ENCODE data around the gene PMPCA.

Gene PMPCA, protein sequence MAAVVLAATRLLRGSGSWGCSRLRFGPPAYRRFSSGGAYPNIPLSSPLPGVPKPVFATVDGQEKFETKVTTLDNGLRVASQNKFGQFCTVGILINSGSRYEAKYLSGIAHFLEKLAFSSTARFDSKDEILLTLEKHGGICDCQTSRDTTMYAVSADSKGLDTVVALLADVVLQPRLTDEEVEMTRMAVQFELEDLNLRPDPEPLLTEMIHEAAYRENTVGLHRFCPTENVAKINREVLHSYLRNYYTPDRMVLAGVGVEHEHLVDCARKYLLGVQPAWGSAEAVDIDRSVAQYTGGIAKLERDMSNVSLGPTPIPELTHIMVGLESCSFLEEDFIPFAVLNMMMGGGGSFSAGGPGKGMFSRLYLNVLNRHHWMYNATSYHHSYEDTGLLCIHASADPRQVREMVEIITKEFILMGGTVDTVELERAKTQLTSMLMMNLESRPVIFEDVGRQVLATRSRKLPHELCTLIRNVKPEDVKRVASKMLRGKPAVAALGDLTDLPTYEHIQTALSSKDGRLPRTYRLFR

DNA sequence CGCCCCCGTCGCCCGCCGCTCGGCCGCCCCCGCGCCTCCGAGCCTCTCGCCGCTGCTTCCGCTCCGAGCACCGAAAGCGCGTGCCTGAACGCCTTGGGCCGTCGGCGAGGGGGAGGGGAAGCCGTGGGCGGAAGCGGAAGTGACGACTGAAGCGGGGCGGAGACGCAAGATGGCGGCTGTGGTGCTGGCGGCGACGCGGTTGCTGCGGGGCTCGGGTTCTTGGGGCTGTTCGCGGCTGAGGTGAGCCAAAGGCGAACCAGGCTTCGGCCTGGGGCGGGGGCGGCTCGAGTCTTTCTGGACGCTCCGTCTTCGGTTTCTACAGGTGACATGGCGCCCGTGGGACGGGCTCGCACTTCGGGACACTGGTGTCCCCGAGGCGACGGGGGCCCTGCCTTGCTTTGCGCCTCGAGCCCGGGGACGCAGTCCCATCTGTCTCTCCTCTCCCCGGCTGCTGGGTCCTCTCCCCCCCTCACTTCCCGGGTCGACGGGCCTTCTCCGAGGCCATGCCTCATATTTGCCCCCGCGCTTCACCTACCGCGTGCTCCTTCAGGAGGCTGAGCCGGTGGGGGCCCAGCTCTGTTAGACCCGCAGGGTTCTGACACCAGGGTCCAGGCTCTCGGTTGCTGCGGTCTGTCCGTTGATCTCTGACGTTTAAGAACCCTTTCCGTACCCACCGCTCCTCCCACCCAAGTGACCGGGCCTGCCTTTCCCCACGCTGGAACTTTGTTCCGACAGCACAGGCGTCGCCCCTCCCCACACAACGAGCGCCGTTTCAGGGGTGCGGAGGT is at the start of gene PMPCA, which contains the start of gene ENTR1:
PMPCA (plus strand) TSS at position 159 of the 788 bp plus-strand sequence; CDS start at position 170, 11 bp downstream.
ENTR1 (minus strand) TSS at position 115 of the 788 bp plus-strand sequence. CDS start 217 bp downstream, outside the sequence.
- in situ Hi-C loops (cut with MboI; ENCODE audit: low sequenced_read_pairs) = no loop called here

DNA sequence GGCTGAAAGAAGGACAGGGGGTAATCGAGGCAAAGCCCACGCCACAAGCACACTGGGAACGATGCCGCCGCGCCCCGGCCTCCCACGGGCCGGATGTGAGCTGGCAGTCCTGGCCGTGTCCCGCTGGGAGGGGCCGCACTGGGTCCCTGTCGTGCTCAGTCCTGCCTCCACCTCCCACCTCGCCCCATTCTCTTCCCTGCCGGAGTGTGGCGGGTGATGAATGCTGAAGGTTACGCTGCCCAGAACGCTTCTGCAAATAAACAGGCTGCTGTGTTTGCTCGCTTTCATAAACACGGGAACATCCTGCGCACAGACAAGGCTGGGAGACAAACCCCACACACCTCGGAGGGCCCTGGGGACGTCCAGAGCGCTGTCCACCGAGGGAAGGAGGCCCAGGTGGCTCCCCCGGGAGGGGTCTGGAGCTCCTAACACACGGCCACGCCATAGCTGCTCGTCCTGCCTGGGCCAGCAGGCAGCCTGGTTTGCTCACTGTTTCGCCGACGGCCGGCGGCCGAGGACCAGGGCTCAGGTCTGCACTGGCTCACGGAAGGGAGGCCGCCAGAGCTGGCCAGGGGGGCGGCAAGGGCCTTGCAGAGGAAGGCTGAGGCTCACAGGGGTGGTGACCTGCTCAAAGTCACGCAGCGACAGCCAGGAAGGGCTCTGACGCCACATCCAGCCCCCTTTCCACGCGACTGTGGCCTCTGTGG is 49.3 kb upstream of the PMPCA start:
- in situ Hi-C loops (cut with MboI; ENCODE audit: low sequenced_read_pairs) = no loop called here

DNA sequence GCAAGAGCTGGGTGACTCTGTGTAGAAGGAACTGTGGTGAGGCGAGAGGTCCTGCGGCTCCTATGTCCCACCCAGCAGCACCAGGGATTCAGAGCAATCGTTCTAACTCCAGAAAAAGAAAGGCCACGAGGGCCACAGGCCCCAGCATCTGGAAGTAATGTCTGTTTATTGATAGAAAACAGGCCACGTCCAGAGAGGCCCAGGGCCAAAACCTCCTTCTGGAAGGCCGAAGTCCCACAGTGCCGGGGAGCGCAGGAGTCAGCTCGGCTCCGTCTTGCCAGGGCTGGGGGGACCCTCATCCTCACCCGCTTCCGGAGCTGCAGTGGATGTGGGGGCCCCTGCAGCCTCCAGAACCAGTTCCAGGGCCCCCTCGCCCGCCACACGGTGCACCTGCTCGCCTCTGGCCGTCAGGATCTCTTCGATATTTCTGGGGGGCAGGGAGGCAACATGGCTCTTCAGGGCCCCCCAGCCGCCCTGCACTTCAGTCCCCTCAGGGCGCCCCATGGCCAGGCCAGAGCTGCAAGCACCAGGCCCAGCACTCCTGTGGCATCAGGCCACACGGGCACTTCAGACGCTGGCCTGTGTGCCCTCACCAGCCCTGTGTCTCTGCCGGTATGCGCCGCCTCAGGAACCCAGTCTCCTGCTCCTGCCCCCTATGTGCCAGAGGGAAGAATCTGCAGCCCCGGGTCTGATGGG is 48.6 kb upstream of the PMPCA start:
- in situ Hi-C loops (cut with MboI; ENCODE audit: low sequenced_read_pairs) = no loop called here

DNA sequence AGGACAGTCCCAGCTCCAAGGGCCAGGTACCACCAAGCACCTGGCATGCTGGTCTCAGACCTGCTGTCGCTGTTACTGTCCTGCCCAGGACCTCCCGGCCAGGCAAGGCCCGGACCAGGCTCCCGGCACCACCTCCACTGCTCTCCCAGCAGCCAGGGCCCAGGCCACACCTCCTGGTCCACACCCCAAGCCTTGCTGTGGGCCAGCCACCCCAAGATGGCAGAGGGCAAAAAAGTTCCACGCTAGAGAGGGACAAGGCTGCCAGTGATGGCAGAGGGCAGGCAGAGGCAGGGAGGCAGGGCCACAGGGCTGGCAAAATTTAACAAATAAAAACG is 48.0 kb upstream of the PMPCA start:
- in situ Hi-C loops (cut with MboI; ENCODE audit: low sequenced_read_pairs) = no loop called here

DNA sequence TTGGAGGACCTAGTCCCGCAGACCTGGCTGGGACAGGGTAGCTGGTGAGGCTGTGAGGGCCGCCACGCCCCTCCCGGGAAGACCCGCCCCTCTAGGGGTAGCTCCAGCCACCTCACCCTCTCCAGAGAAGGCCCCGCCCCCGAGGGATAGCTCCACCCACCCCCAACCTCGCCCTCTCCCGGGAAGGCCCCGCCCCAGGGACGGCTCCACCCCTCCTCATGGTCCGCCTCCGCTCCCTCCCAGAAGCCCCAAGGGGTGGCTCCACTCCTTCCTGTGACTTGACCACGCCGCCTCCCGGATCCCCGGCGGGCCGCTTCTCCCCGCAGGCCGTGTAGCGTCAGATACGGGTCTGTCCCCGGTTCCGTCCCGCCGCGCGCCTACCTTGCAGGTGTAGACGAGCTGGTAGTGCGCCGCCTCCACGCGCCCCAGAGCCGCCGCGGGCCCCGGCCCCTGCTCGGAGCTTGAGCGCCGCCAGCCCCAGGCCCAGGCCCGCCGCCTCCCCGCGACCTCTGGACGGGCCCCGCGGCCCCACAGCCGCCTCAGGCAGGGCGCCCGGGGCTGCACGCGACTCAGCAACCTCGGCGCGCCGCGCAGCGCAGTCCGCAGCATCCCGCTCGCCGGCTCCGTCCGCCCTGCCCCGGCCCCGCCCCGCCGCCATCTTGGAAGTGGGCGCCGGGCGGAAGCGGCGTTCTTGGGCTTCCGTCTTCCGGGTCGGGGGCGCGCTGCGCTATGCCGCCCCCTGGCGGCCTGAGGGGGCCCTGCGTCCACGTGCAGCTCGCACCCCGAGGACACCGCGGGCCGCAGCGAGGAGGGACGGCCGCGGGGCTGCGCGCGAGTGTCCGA is 47.1 kb upstream of the PMPCA start, which contains the start of gene DNLZ:
DNLZ (minus strand) TSS at position 639 of the 843 bp plus-strand sequence; CDS start at position 609, 30 bp downstream.
- in situ Hi-C loops (cut with MboI; ENCODE audit: low sequenced_read_pairs) = no loop called here

DNA sequence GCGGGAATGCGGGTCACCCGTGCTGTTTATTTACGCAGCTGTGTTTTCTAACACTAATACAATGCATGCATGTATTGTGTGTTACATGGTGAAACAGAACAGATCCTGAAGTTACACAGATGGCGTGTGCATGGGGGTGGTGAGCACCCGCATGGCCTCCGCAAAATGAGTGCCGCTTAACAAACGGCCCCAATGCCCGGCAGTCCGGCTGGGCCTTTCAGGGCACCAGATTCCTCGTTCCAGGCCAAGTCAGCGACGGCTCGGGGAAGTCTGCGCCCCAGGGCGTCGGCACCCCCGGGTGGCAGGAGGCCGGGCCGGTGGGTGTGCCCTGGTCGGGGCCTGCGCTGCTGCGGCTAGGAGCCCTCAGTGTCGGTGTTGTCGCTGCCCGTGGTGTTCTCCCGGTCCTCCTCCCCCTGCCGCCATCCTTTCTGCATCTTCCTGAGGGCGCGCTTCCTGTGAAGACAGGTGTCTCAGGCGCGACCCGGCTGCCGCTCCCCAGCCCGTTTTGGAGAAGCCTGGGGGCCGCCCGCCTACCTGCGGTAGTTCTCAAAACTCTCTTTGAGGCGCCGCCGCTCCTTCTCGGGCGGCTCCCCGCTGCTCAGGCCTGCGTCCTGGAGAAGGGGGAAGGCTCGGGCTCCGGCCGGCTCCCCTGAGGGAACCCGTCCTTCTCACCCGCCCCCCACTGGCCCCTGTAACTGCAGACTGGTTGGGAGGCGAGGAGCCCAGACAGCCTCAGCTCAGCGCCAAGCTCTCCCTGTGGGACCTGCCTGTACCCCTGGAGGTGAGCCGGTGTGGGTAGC is 46.3 kb upstream of the PMPCA start:
- in situ Hi-C loops (cut with MboI; ENCODE audit: low sequenced_read_pairs) = no loop called here

DNA sequence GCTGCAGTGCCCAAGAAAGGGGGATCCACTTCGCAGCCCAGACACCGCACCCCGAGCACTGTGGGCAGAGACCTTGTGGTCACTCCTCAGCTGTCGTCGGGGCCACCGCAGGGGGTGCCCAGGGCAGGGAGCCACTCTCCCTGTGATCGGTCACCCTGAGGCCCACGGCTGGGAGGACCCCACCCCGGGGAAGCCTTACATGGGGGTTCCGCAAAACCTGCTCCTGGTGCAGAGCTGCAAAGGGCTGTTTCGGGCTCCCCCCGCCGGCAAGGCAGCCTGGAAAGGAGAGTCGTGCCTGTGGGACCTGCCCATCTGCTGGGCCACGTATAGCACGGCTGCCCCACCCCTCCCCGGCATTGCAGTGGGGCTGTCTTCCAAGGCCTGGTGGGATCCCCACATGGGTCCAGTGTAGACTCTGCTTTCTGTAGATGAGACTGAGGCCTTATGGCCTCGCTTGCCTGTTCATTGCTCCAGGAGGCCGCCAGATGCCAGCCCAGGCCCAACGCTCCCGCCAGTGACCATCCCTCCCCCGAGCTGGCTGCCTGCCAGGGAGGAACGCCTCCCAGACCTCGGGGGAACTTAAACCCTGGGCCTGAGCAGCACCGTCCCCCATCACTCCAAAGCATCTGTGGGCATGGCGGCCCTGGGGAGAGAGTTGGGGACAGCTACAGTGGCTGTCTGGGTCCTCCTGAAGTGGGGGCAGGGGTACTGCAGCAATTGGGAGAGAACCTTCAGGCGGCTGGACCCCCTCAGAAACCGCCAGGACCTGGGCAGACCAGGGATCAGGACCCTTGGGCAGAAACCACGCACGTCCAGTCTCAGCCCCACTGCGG is 45.3 kb upstream of the PMPCA start:
- in situ Hi-C loops (cut with MboI; ENCODE audit: low sequenced_read_pairs) = no loop called here

DNA sequence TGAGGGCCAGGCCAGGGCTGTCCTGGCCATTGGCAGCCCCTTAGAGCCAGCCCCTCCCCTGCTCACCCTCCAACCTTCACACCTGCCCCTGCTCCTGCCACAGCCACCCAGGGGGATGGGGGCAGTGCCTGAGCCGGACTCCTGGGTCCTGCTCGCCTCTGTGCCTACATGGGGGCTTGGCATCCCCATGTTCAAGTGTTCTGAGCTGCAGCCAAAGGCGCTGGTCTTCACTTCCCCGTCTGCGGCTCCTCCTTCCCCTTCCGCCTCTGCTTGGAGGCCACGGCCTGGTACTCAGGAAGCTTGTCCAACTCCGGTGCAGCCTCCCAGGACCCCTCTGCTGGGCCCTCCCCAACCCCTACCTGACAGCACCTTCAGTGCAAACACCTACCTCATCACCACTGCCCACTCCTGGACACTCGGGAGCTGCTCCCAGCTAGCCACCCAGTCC is 44.7 kb upstream of the PMPCA start:
- in situ Hi-C loops (cut with MboI; ENCODE audit: low sequenced_read_pairs) = no loop called here

DNA sequence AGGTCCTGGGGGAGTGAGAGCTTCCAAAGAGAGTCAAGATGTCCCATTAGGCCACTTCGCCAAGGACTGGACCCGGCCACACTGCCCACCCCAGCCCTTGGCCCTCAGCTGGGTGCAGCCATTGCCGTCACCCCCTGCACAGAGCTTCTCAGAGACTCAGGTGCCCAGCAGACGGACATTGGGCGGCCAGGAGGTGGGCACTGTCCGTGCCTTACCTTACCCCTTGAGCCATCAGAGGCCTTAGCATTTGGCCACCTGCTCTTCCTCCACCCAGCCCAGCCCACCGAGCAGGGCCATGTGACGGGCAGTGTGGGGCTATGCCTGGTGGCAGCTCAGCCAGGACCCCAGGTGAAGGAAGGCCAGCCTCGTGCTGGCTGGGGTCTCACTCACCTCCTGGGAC is 43.6 kb upstream of the PMPCA start:
- in situ Hi-C loops (cut with MboI; ENCODE audit: low sequenced_read_pairs) = no loop called here

DNA sequence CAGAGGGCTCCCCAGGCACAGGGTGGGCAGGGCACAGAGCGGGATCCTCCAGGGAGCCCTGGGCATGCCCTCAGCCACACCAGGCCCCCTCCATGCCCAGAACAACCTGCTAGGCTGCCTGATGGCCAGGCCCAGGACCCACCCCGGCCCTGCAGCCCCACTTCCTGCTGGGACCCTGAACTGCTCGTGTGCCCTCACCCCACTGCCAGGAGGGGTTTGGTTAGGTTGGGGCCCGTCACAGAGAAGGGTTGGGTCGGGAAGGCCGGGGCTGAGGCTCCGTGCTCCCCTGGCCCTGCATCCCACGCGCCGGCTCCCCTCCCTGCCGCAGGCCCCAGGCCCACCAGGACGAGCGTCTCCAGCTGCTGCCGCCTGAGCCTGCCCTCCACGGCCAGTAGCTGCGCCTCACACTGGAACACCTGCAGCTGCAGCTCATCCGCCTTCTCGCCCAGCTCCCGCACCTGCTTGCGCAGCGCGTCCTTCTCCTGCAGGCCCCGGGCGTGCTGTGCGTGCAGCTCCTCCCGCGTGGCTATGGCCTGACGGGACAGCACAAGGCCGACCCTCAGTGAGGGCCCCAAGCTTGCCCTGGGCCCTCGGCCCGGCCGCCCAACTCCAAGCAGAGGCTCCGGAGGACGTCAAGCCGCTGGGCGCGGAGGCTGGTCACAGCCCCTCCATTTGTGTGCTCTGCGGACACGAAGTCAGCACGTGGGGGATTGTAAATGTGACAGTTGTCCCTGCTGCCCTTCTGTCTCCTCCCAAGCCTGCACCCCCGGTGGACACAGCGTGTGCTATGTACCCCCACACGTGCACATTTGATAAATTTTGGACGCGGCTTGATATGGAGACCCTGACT is 42.9 kb upstream of the PMPCA start:
- in situ Hi-C loops (cut with MboI; ENCODE audit: low sequenced_read_pairs) = no loop called here

DNA sequence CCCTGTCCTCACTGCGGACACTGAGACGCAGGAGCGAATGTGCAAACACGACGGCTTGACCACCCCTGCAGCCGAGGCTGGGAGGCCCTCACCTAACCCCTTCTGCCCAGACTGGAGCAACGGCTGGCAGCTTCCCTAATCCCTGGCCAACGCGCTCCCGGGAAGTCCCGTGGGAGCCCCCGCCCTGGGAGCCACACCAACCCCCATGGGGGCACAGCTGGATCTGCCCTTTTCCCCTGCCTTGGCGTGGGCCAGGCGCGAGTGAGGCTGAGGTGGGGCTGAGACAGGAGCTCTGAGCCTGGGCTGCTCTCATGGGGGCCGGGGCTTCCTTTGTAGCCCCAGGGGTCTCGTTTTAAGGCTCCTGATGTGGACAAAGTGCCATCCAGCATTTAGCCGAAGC is 42.3 kb upstream of the PMPCA start:
- in situ Hi-C loops (cut with MboI; ENCODE audit: low sequenced_read_pairs) = no loop called here

DNA sequence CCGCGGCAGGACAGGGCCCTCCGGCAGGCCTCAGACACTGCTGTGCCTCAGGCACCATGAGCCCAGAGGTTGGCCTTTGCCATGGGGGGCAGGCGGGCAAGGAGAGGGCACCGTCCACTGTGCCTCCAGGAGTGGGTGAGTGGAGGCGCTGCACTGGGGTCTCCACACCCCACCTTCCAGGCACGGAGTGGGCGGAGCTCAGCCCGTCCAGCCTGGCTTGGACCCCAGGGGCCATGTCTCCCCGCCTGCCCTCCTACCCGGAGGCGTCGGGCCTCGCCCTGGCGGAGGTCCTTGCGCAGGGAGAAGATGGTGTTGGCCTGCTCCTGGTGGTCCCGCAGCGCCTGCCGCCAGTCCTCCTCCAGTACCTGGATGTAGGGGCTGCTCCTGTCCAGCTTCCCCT is 40.4 kb upstream of the PMPCA start:
- in situ Hi-C loops (cut with MboI; ENCODE audit: low sequenced_read_pairs) = no loop called here

DNA sequence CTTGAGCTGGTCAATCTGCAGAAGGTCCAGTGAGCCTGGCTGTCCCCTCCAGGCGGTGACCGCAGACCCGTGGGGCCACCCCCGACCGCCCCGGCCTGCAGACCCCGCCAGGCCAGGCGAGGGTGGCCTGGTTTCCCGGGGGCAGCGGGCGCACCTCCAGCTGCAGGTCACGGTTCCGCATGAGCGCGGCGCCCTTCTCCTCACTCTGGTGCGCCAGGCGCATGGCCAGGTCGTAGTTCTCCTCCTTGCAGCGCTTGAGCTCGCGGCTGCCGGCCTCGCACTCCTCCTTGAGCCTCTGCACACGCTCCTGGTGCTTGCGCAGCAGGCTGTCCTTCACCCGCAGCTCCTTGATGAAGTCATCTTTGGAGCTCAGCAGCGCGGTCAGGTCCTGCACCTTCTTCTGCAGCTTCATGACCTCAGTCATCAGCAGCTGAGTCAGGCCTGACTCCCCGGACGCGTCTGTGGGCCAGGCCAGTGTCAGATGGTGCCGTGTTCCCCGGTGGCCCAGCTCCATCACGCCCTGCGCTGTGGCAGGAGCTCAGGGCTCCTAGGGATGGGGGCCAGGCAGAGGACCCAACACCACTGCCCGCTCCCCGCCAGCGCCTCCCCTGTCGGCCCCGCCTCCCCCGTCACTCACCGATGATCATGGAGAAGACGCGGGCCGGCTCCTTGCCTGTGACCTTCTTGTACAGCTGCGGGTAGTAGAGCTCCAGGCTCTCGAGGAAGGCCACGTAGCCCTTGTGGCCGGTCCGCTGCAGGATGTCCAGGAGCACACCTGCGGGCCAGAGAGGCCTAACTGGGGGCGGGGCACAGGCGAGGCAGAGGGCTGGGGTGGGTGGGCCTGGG is 39.5 kb upstream of the PMPCA start:
- in situ Hi-C loops (cut with MboI; ENCODE audit: low sequenced_read_pairs) = no loop called here

DNA sequence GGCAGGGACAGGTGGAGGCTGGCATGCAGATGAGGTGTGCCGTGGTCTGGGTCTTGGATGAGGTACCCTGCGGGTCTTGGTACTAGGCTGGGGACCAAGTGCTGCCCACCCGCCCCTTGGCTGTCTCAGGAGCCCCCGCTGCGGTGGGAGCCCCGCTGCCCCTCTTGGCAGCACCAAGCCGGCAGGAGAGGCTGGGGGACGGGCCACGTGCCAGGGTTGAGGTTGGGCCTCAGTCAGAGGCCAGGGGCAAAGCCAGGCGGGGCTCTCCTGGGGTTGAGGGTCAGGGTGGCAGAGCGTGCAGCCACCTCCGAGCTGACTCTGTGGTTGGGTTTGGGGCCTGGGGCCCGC is 39.0 kb upstream of the PMPCA start:
- in situ Hi-C loops (cut with MboI; ENCODE audit: low sequenced_read_pairs) = no loop called here

DNA sequence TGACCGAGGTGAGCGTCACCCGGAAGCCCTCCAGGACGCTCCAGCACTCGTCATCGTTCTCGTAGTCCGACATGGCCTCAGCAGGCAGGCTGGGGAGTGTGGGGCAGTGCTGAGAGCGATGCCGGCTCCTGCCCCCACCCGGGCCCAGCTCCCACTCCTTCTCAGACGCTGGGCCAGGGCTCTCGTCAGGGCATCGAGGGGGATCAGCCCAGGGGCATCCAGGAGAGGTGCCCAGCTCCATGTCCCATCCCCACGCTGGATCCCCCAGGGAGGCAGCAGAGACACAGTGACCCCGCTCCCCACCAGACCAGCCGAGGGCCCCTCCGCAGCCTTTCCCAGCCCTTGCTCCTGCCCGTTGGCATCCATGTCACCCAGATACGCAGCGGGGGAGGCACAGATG is 38.5 kb upstream of the PMPCA start:
- in situ Hi-C loops (cut with MboI; ENCODE audit: low sequenced_read_pairs) = no loop called here

Measured in hTERT RPE-1 (cell line).